Neutrophil (primary cell): ENCODE results near the gene CBARP.

Source experiments
- H3K27ac ChIP-seq: fragments of 200-600 bp; sonication (generic); 2 replicates; pipeline ENCODE4 v1.5.1; 2016; ENCODE audit warnings: mild to moderate bottlenecking, moderate library complexity
- H3K27me3 ChIP-seq: fragments of 200-600 bp; sonication (generic); 2 replicates; pipeline ENCODE4 v1.6.0; 2016; ENCODE audit warnings: mild to moderate bottlenecking
- H3K36me3 ChIP-seq: fragments of 200-600 bp; sonication (generic); 2 replicates; pipeline ENCODE4 v1.5.1; 2017
- H3K4me1 ChIP-seq, 2 experiments: fragments of 200-600 bp in 1 of 2; sonication (generic) in 1 of 2; 1 replicate in 1 of 2; 2 replicates in 1 of 2; pipeline versions ENCODE4 v1.5.1 to v1.6.1; 2013 to 2016; ENCODE audit warnings: low read depth in 1 of 2, low read length in 1 of 2, mild to moderate bottlenecking in 1 of 2, moderate library complexity in 1 of 2; ENCODE audit not compliant: control insufficient read depth in 1 of 2, insufficient read depth in 1 of 2
- H3K4me3 ChIP-seq, 2 experiments: fragments of 200-600 bp in 1 of 2; sonication (generic) in 1 of 2; 1 replicate in 1 of 2; 2 replicates in 1 of 2; pipeline ENCODE4 v1.5.1; 2013 to 2016; ENCODE audit warnings: low read depth in 1 of 2, low read length in 1 of 2, mild to moderate bottlenecking in 1 of 2, moderate library complexity in 1 of 2
- H3K9me3 ChIP-seq: fragments of 200-600 bp; sonication (generic); 2 replicates; pipeline ENCODE4 v1.5.1; 2016
- CTCF ChIP-seq: fragments of 200-600 bp; sonication (generic); IDR thresholded peaks from 2 replicates; pipeline ENCODE4 v1.5.1; 2016; ENCODE audit warnings: antibody characterized with exemption

The CBARP gene

GRCh38 chr19:1266916-1267476, 29.2 kb upstream of the CBARP start:
- peak; percentile 98 for TF ChIP-seq CTCF
- Histone ChIP-seq H3K9me3 (no peaks in the 10 kb centered on the region), H3K4me3 (peak overlapping the region; percentile 78 to 87), H3K27me3 (peaks cover 8% of the 10 kb centered on the region), H3K27ac (peak overlapping the region; percentile 90), H3K36me3 (peaks cover 17% of the 10 kb centered on the region), H3K4me1 (peaks cover 80 to 88% of the 10 kb centered on the region in 2 experiments)

DNA sequence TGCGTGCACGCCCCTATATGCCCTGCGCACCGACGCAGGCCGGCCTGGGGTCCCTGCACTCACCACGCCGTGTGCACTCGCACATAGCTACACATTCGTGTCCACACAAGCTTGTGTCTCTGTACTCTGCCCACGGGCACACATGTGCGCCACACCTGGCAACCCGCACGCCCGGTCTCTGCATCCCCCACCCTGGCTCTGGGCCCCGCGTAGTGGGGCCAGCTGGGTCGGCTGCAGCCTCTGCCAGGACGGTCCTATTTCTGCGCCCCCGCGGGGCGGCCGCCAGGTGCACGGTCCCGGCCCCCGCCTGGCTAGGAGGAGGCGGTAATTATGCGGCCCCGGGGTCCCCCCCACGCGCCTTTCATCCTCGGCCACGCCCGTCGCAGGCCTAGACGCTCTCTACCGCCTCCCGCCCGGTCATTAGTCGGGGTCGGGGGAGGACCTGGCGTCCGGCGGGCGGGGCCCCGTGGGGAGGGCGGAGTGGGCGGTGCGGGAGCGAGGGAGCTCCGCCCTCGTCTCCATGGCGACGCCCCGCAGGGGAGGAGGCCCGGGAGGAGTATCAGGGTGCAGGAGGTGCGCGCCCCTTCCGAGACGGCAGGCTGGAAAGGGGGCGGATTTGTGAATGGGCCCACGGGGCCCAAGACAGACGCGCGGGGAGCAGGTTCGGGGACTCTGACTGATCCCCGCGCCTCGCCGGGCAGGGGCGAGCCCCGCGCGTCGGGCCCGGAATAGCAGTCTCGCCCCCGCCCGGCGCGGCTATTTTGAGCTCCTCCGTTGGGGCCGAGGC, 28.5 kb upstream of the CBARP start:
- H3K4me3 ChIP-seq, result peak overlapping the region; percentile 78 to 87
- TF ChIP-seq CTCF, result peak; percentile 36
- H3K36me3 ChIP-seq, result peaks cover 10% of the 10 kb centered on the region
- peak overlapping the region; percentile 90 for H3K27ac ChIP-seq
- peaks cover 80 to 87% of the 10 kb centered on the region in 2 experiments for H3K4me1 ChIP-seq
- H3K27me3 ChIP-seq, result peaks cover 8% of the 10 kb centered on the region
- no peaks in the 10 kb centered on the region for H3K9me3 ChIP-seq

GRCh38 chr19:1265615-1266128, 27.9 kb upstream of the CBARP start:
- H3K36me3 ChIP-seq, result peaks cover 5% of the 10 kb centered on the region
- peak overlapping the region; percentile 90 for H3K27ac ChIP-seq
- TF ChIP-seq CTCF, result no peak
- H3K4me3 ChIP-seq, result peak overlapping the region; percentile 78 to 87
- peaks cover 75 to 81% of the 10 kb centered on the region in 2 experiments for H3K4me1 ChIP-seq
- no peaks in the 10 kb centered on the region for H3K9me3 ChIP-seq
- H3K27me3 ChIP-seq, result peaks cover 8% of the 10 kb centered on the region

- peaks cover 75 to 81% of the 10 kb centered on the region in 2 experiments for H3K4me1 ChIP-seq
- peaks cover 8% of the 10 kb centered on the region for H3K27me3 ChIP-seq
- H3K4me3 ChIP-seq, result no peak overlapping the region
- no peak for TF ChIP-seq CTCF
- peaks cover 5% of the 10 kb centered on the region for H3K36me3 ChIP-seq
- H3K27ac ChIP-seq, result peak overlapping the region; percentile 90
- no peaks in the 10 kb centered on the region for H3K9me3 ChIP-seq
Measured at GRCh38 chr19:1264801-1265614, 27.2 kb upstream of the CBARP start.

GRCh38 chr19:1263188-1263587, 25.4 kb upstream of the CBARP start:
- Histone ChIP-seq H3K9me3 (no peaks in the 10 kb centered on the region), H3K36me3 (peaks cover 20% of the 10 kb centered on the region), H3K4me1 (peaks cover 81 to 86% of the 10 kb centered on the region in 2 experiments), H3K27ac (peak overlapping the region; percentile 100), H3K4me3 (peak overlapping the region in 1 of 2 experiments; percentile 72), H3K27me3 (peaks cover 8% of the 10 kb centered on the region)
- no peak for TF ChIP-seq CTCF
